Endothelial cell of umbilical vein (primary cell): Measurements from ENCODE around the gene MYO18A. TPM values are rescaled to one million over a fixed set of nuclear protein-coding genes. Genes with fewer than 3 reads are reported as not detected.

ENCODE experiments used
- BruUV-seq: library from RNA; stranded (reverse); fragments of 400-500 nt; replicated peaks from 2 replicates; lab custom pipeline; 2021; lab: Mats Ljungman, UMichigan
- CTCF ChIA-PET: fragments of 300-600, 350-600 bp; sonication (Branson Sonifier 250); formaldehyde crosslinking; loops from one replicate; lab custom pipeline; 2021; ENCODE audit warnings: antibody characterized with exemption, inconsistent platforms; lab: Charles Lee
- POLR2A ChIA-PET: fragments of 300-600, 350-600 bp; sonication (Branson Sonifier 250); formaldehyde crosslinking; loops from one replicate; lab custom pipeline; 2021; ENCODE audit warnings: antibody characterized with exemption, inconsistent platforms; lab: Charles Lee
- DNase-seq: peaks from one replicate; pipeline ENCODE4 v3.0.0-alpha.2; 2011; ENCODE audit warnings: low read depth, low spot score
- FAIRE-seq: peaks from 2 replicates; lab custom pipeline; 2011; peaks lifted over from hg19 to GRCh38; lab: Jason Lieb, UNC
- H2AFZ ChIP-seq: 2 replicates; pipeline ENCODE4 v1.6.0; 2012; ENCODE audit warnings: low read depth, low read length, control low read depth, inconsistent platforms
- H3K27ac ChIP-seq: 2 replicates; pipeline ENCODE4 v1.5.1; 2011; ENCODE audit warnings: low read depth, mild to moderate bottlenecking, control low read depth, low read length, moderate library complexity; ENCODE audit not compliant: insufficient read depth
- H3K27me3 ChIP-seq, 2 experiments: 2 replicates each; pipeline versions ENCODE4 v1.6.0 to v1.6.1; 2011; ENCODE audit warnings: low read length in 2 of 2, mixed read lengths in 1 of 2; ENCODE audit not compliant: control insufficient read depth in 2 of 2, insufficient read depth in 2 of 2
- H3K36me3 ChIP-seq, 2 experiments: 2 replicates in 1 of 2; 3 replicates in 1 of 2; pipeline ENCODE4 v1.5.1; 2011; ENCODE audit warnings: low read length in 2 of 2, mild to moderate bottlenecking in 1 of 2, moderate library complexity in 1 of 2; ENCODE audit not compliant: control insufficient read depth in 2 of 2, insufficient read depth in 2 of 2; ENCODE audit errors: extremely low read depth in 1 of 2
- H3K4me1 ChIP-seq: 3 replicates; pipeline ENCODE4 v1.5.1; 2011; ENCODE audit warnings: mild to moderate bottlenecking, low read length; ENCODE audit not compliant: control insufficient read depth, insufficient read depth; ENCODE audit errors: extremely low read depth
- H3K4me2 ChIP-seq: 2 replicates; pipeline ENCODE4 v1.6.1; 2011; ENCODE audit warnings: low read length, control low read depth, mixed read lengths; ENCODE audit not compliant: insufficient read depth
- H3K4me3 ChIP-seq, 3 experiments: fragments of 200-600 bp in 1 of 3; sonication (generic), shearing (Covaris generic) in 1 of 3; replicated peaks in 1 of 3; 2 replicates each; pipeline ENCODE4 v1.5.1; 2011 to 2016; ENCODE audit warnings: control low read depth in 3 of 3, low read length in 3 of 3, mild to moderate bottlenecking in 2 of 3, inconsistent platforms in 1 of 3, low read depth in 1 of 3, moderate library complexity in 1 of 3; ENCODE audit not compliant: insufficient read depth in 1 of 3
- H3K79me2 ChIP-seq: 2 replicates; pipeline ENCODE4 v1.6.0; 2012; ENCODE audit warnings: low read length, inconsistent platforms; ENCODE audit not compliant: control insufficient read depth, insufficient read depth
- H3K9ac ChIP-seq: replicated peaks from 2 replicates; pipeline ENCODE3; 2011; ENCODE audit warnings: low read length, control low read depth; ENCODE audit not compliant: insufficient read depth; ENCODE audit errors: extremely low read depth
- H3K9me1 ChIP-seq: replicated peaks from 3 replicates; pipeline ENCODE4 v1.6.0; 2011; ENCODE audit warnings: mild to moderate bottlenecking, low read length; ENCODE audit not compliant: control insufficient read depth, insufficient read depth; ENCODE audit errors: extremely low read depth
- H3K9me3 ChIP-seq: replicated peaks from 2 replicates; pipeline ENCODE4 v1.5.1; 2012; ENCODE audit warnings: low read length, inconsistent platforms; ENCODE audit not compliant: control insufficient read depth, insufficient read depth
- H4K20me1 ChIP-seq: replicated peaks from 2 replicates; pipeline ENCODE3; 2011; ENCODE audit warnings: mild to moderate bottlenecking, low read length; ENCODE audit not compliant: control insufficient read depth, insufficient read depth; ENCODE audit errors: extremely low read depth
- CTCF ChIP-seq, 2 donors: IDR thresholded peaks; 1 replicate in 1 of 2; 2 replicates in 1 of 2; pipeline ENCODE4 v1.5.1; 2011; ENCODE audit warnings: low read length in 2 of 2, mild to moderate bottlenecking in 2 of 2, moderate library complexity in 2 of 2, control low read depth in 1 of 2, inconsistent platforms in 1 of 2, low read depth in 1 of 2; ENCODE audit not compliant: insufficient read depth in 1 of 2; ENCODE audit errors: extremely low read depth in 1 of 2
- EZH2 ChIP-seq: IDR thresholded peaks from 2 replicates; pipeline ENCODE4 v1.6.1; 2012; ENCODE audit warnings: borderline replicate concordance, low read depth, mild to moderate bottlenecking, moderate library complexity, low read length, inconsistent platforms; ENCODE audit not compliant: severe bottlenecking
- FOS ChIP-seq: IDR thresholded peaks from 2 replicates; pipeline ENCODE4 v1.6.1; 2011; ENCODE audit warnings: mild to moderate bottlenecking, low read length, moderate library complexity, borderline replicate concordance; ENCODE audit not compliant: insufficient read depth
- GATA2 ChIP-seq: IDR thresholded peaks from 2 replicates; pipeline ENCODE4 v1.7.0; 2011; ENCODE audit warnings: low read depth, mild to moderate bottlenecking, moderate library complexity, mixed read lengths, low read length; ENCODE audit not compliant: insufficient read length, insufficient read depth
- JUN ChIP-seq: IDR thresholded peaks from 2 replicates; pipeline ENCODE4 v1.6.1; 2011; ENCODE audit warnings: borderline replicate concordance, low read depth; ENCODE audit not compliant: insufficient read length, insufficient read depth
- MAX ChIP-seq: IDR thresholded peaks from 2 replicates; pipeline ENCODE4 v1.6.1; 2011; ENCODE audit not compliant: insufficient read depth, insufficient read length
- MYC ChIP-seq: IDR thresholded peaks from one replicate; pipeline ENCODE4 v1.6.1; 2011; ENCODE audit warnings: mild to moderate bottlenecking, low read depth, low read length
- POLR2A ChIP-seq: IDR thresholded peaks from 2 replicates; pipeline ENCODE4 v1.6.1; 2012; ENCODE audit warnings: low read depth, mild to moderate bottlenecking, control low read depth, low read length
- POLR2AphosphoS5 ChIP-seq: IDR thresholded peaks from 2 replicates; pipeline ENCODE4 v1.6.1; 2012; ENCODE audit warnings: low read depth, mild to moderate bottlenecking, control low read depth, low read length, moderate library complexity; ENCODE audit not compliant: insufficient read depth
- dilution Hi-C: fragments of 300-500 bp; cut with MboI; formaldehyde crosslinking; loops from one replicate; pipeline ENCODE4 v1.15.0; 2019; ENCODE audit warnings: low sequenced_read_pairs; ENCODE audit not compliant: extremely low pct_ligation_motif_present
- intact Hi-C: fragments of 100-400 bp; cut with micrococcal nuclease; formaldehyde crosslinking; loops from one replicate; pipeline ENCODE4 v1.10.0; 2022
- polyA plus RNA-seq, 4 experiments: library from polyadenylated mRNA; depleted of rRNA in 3 of 4; stranded (reverse) in 3 of 4; unstranded in 1 of 4; fragments of >200 nt; gene quantifications; 2 replicates each; pipeline versions ENCODE4 v1.2.1 to v1.2.3, GENCODE V29; 2011 to 2012; ENCODE audit warnings: missing spikeins in 1 of 4
- total RNA-seq: library from RNA; stranded (reverse); gene quantifications from 2 replicates; pipeline ENCODE4 v1.2.3, GENCODE V29; 2021

Gene MYO18A
- total and polyA plus RNA-seq, 2 donors (not counting 3 experiments of a cell fraction or from before 2014, with no cell fraction given): 3.9 to 28.3 TPM

- POLR2A ChIA-PET: no interaction called here
- H3K36me3 ChIP-seq: no peaks in the 10 kb centered on the region
- no TSS peak for BruUV-seq
- H4K20me1 ChIP-seq: no peaks in the 10 kb centered on the region
- intact Hi-C loops (no loop called here), dilution Hi-C loops (no loop called here)
- CTCF ChIA-PET: interaction anchor here (0.7 to 1.6 kb wide), 2 partner anchors 51 to 101 kb away, joined by 3 read pairs; no protein-coding TSS in a partner anchor
- no peak for FAIRE-seq
- no peak overlapping the region for H3K9ac ChIP-seq
- no peak overlapping the region for H2AFZ ChIP-seq
- H3K4me3 ChIP-seq: no peak overlapping the region
- no peak for TF ChIP-seq EZH2
- no peak for TF ChIP-seq POLR2A
- TF ChIP-seq MYC: no peak
- TF ChIP-seq GATA2: no peak
- no peak for TF ChIP-seq MAX
- no peak for TF ChIP-seq FOS
- TF ChIP-seq CTCF (IDR thresholded peaks at IDR 0.05; ENCODE audit: extremely low read depth in 1 of 2, insufficient read depth in 1 of 2, low read depth in 1 of 2, low read length in 2 of 2): no peak
- no peak for TF ChIP-seq JUN
- no peak for TF ChIP-seq POLR2AphosphoS5
- no peak overlapping the region for H3K27ac ChIP-seq
- H3K27me3 ChIP-seq: peaks cover 0 to 9% of the 10 kb centered on the region in 2 experiments
- H3K4me2 ChIP-seq: no peak overlapping the region
- no peaks in the 10 kb centered on the region for H3K4me1 ChIP-seq
- no peak for DNase-seq
- H3K9me1 ChIP-seq: no peaks in the 10 kb centered on the region
- H3K79me2 ChIP-seq: no peaks in the 10 kb centered on the region
- no peaks in the 10 kb centered on the region for H3K9me3 ChIP-seq
Observed at GRCh38 chr17:29066606-29067005, 113.6 kb downstream of the MYO18A start.
